PC-9 (cell line): ENCODE measurements around the gene COL4A2. TPM values are rescaled to one million over a fixed set of nuclear protein-coding genes. Genes with fewer than 3 reads are reported as not detected.

ENCODE experiments used
- BruUV-seq: library from RNA; stranded (reverse); fragments of 400-500 nt; replicated peaks from 2 replicates; lab custom pipeline; 2021; lab: Mats Ljungman, UMichigan
- CTCF ChIA-PET: fragments of 300-600 bp; sonication (Branson Sonifier 250); formaldehyde crosslinking; loops from one replicate; lab custom pipeline; 2022; ENCODE audit warnings: antibody characterized with exemption; lab: Charles Lee
- POLR2A ChIA-PET: fragments of 300-600 bp; sonication (Branson Sonifier 250); formaldehyde crosslinking; loops from one replicate; lab custom pipeline; 2022; ENCODE audit warnings: antibody characterized with exemption; ENCODE audit not compliant: unreplicated experiment; lab: Charles Lee
- DNase-seq, 2 experiments: peaks; one replicate each; pipeline versions ENCODE4 v3.0.0 to v3.0.0-alpha.2; 2015 to 2022; ENCODE audit warnings: mixed read lengths in 1 of 2
- H2AFZ ChIP-seq: fragments of 200-600 bp; sonication (generic); 2 replicates; pipeline ENCODE4 v1.8.1; 2017; ENCODE audit warnings: antibody characterized with exemption
- H3F3A ChIP-seq: fragments of 200-600 bp; sonication (generic); 2 replicates; pipeline ENCODE4 v1.8.1; 2017; ENCODE audit warnings: antibody characterized with exemption, mild to moderate bottlenecking, low read depth; ENCODE audit not compliant: insufficient read depth
- H3K27ac ChIP-seq: fragments of 200-600 bp; sonication (generic); 2 replicates; pipeline ENCODE4 v1.6.1; 2016; ENCODE audit warnings: mixed run types
- H3K27me3 ChIP-seq: fragments of 200-600 bp; sonication (generic); 2 replicates; pipeline ENCODE4 v1.6.1; 2016; ENCODE audit warnings: low read depth, mixed run types; ENCODE audit not compliant: insufficient read depth
- H3K36me3 ChIP-seq: fragments of 200-600 bp; sonication (generic); 2 replicates; pipeline ENCODE4 v1.6.1; 2016; ENCODE audit warnings: low read depth, mixed run types
- H3K4me1 ChIP-seq: fragments of 200-600 bp; sonication (generic); replicated peaks from 2 replicates; pipeline ENCODE4 v1.6.1; 2016; ENCODE audit warnings: mixed run types; ENCODE audit not compliant: insufficient read depth
- H3K4me2 ChIP-seq: fragments of 200-600 bp; sonication (generic); 2 replicates; pipeline ENCODE4 v1.6.1; 2017; ENCODE audit warnings: mixed run types
- H3K4me3 ChIP-seq: fragments of 200-600 bp; sonication (generic); 2 replicates; pipeline ENCODE4 v1.6.1; 2016; ENCODE audit warnings: mixed run types
- H3K79me2 ChIP-seq: fragments of 200-600 bp; sonication (generic); 2 replicates; pipeline ENCODE4 v1.6.1; 2017; ENCODE audit warnings: low read depth, mixed run types
- H3K9me2 ChIP-seq: fragments of 200-600 bp; sonication (generic); 2 replicates; pipeline ENCODE4 v1.8.1; 2017; ENCODE audit warnings: mild to moderate bottlenecking; ENCODE audit not compliant: insufficient read depth
- H3K9me3 ChIP-seq: fragments of 200-600 bp; sonication (generic); 2 replicates; pipeline ENCODE4 v1.8.1; 2016; ENCODE audit warnings: low read depth; ENCODE audit not compliant: insufficient read depth
- H4K20me1 ChIP-seq: fragments of 200-600 bp; sonication (generic); 2 replicates; pipeline ENCODE4 v1.8.1; 2017; ENCODE audit not compliant: insufficient read depth
- CTCF ChIP-seq: fragments of 200-600 bp; sonication (generic); conservative IDR thresholded peaks from 2 replicates; pipeline ENCODE4 v1.6.1; 2017; ENCODE audit warnings: mixed run types, antibody characterized with exemption, mild to moderate bottlenecking, moderate library complexity
- EZH2 ChIP-seq: fragments of 200-600 bp; sonication (generic); IDR thresholded peaks from 2 replicates; pipeline ENCODE4 v1.8.0; 2017; ENCODE audit warnings: antibody characterized with exemption, low read depth
- intact Hi-C: fragments of 100-400 bp; cut with micrococcal nuclease; formaldehyde crosslinking; loops from one replicate; pipeline ENCODE4 v1.10.0; 2022; ENCODE audit not compliant: unreplicated experiment
- total RNA-seq: library from RNA; stranded (reverse); gene quantifications from 2 replicates; pipeline ENCODE4 v1.2.3, GENCODE V29; 2021

COL4A2 gene
- total RNA-seq, 1 experiment from 2014 or later = 1.2 TPM

- H2AFZ ChIP-seq = no peak overlapping the region
- peaks cover 12% of the 10 kb centered on the region; the same call in 1 of the 2 replicates for H3F3A ChIP-seq
- H4K20me1 ChIP-seq = no peaks in the 10 kb centered on the region
- H3K27ac ChIP-seq = no peak overlapping the region
- H3K27me3 ChIP-seq = no peaks in the 10 kb centered on the region
- H3K36me3 ChIP-seq = 0 out of 2 replicates have a peak, but pooled peaks cover 4% of the 10 kb centered on the region
- intact Hi-C loops = no loop called here
- no peak for DNase-seq
- no peaks in the 10 kb centered on the region for H3K9me2 ChIP-seq
- ChIA-PET POLR2A (interaction anchor here (0.5 kb wide), 1 partner anchor 343 kb away, joined by 6 read pairs; no protein-coding TSS in a partner anchor), CTCF (no interaction called here)
- no peak overlapping the region for H3K4me3 ChIP-seq
- BruUV-seq = no TSS peak
- H3K79me2 ChIP-seq = peaks cover 84% of the 10 kb centered on the region
- H3K4me1 ChIP-seq = peaks cover 7% of the 10 kb centered on the region; the same call in 1 of the 2 replicates
- no peak for TF ChIP-seq EZH2
- no peak for TF ChIP-seq CTCF
- H3K9me3 ChIP-seq = no peaks in the 10 kb centered on the region; the same call in 1 of the 2 replicates
- H3K4me2 ChIP-seq = no peak overlapping the region
Observed at GRCh38 chr13:110541526-110541920, 234.4 kb downstream of the COL4A2 start.

- CTCF ChIA-PET = no interaction called here
Observed at GRCh38 chr13:110542169-110542796, 235.2 kb downstream of the COL4A2 start.

GRCh38 chr13:110546378-110546777 is 239.3 kb downstream of the COL4A2 start:
- ChIA-PET POLR2A (interaction anchor here (0.5 kb wide), 1 partner anchor 22 kb away, joined by 3 read pairs; no protein-coding TSS in a partner anchor), CTCF (interaction anchor here (1.3 kb wide), 1 partner anchor 19 kb away, joined by 5 read pairs; no protein-coding TSS in a partner anchor)
- no peaks in the 10 kb centered on the region; the same call in 1 of the 2 replicates for H3K9me3 ChIP-seq
- H3F3A ChIP-seq = peaks cover 22% of the 10 kb centered on the region
- no peak overlapping the region for H2AFZ ChIP-seq
- no peak for TF ChIP-seq CTCF
- H3K4me3 ChIP-seq = no peak overlapping the region
- no peak for DNase-seq
- 0 out of 2 replicates have a peak, but pooled peaks cover 4% of the 10 kb centered on the region for H3K36me3 ChIP-seq
- peaks cover 31% of the 10 kb centered on the region for H3K4me1 ChIP-seq
- H3K79me2 ChIP-seq = peaks cover 94% of the 10 kb centered on the region
- no peak overlapping the region; the same call in 1 of the 2 replicates for H3K4me2 ChIP-seq
- no peaks in the 10 kb centered on the region for H3K27me3 ChIP-seq
- H4K20me1 ChIP-seq = 0 out of 2 replicates have a peak, but pooled peaks cover 3% of the 10 kb centered on the region
- no peaks in the 10 kb centered on the region for H3K9me2 ChIP-seq
- intact Hi-C loops = no loop called here
- peak overlapping the region; percentile 38; the same call in 1 of the 2 replicates for H3K27ac ChIP-seq
- no TSS peak for BruUV-seq

More at GRCh38 chr13:110542169-110542796, 235.2 kb downstream of the COL4A2 start:
- Histone ChIP-seq H3K4me3 (no peak overlapping the region), H3K27me3 (no peaks in the 10 kb centered on the region), H4K20me1 (no peaks in the 10 kb centered on the region), H3K27ac (no peak overlapping the region), H3K79me2 (peaks cover 85% of the 10 kb centered on the region), H3K4me1 (peaks cover 13% of the 10 kb centered on the region), H3K4me2 (no peak overlapping the region), H3K36me3 (0 out of 2 replicates have a peak, but pooled peaks cover 4% of the 10 kb centered on the region), H3K9me3 (no peaks in the 10 kb centered on the region; the same call in 1 of the 2 replicates), H3K9me2 (no peaks in the 10 kb centered on the region), H2AFZ (no peak overlapping the region), H3F3A (peaks cover 16% of the 10 kb centered on the region; the same call in 1 of the 2 replicates)
- no peak for DNase-seq
- no TSS peak for BruUV-seq
- POLR2A ChIA-PET = no interaction called here
- intact Hi-C loops = no loop called here
- no peak for TF ChIP-seq EZH2
- no peak for TF ChIP-seq CTCF
